CD4-positive, alpha-beta T cell (primary cell): ENCODE data around the gene PPP1R1A. TPM values are rescaled to one million over a fixed set of nuclear protein-coding genes. Genes with fewer than 3 reads are reported as not detected.

Experiments used
- ATAC-seq: fragments of 200-7000 bp; cut with Tn5 transposase; one replicate; pipeline ENCODE4 v1.10.0; 2022; ENCODE audit warnings: mild to moderate bottlenecking; ENCODE audit not compliant: poor library complexity
- CTCF ChIA-PET: fragments of 350-600 bp; sonication (Branson Sonifier 250); formaldehyde crosslinking; loops from one replicate; lab custom pipeline; 2021; ENCODE audit warnings: antibody characterized with exemption, inconsistent platforms; lab: Charles Lee
- POLR2A ChIA-PET: fragments of 350-600 bp; sonication (Branson Sonifier 250); formaldehyde crosslinking; loops from one replicate; lab custom pipeline; 2021; ENCODE audit warnings: antibody characterized with exemption, inconsistent platforms; lab: Charles Lee
- DNase-seq, 14 experiments: peaks; one replicate each; pipeline ENCODE4 v3.0.0-alpha.2; 2013 to 2020; ENCODE audit warnings: mixed read lengths in 2 of 14
- H3K27ac ChIP-seq, 2 donors: one replicate each; pipeline versions ENCODE4 v1.5.1 to v1.7.0; 2013; ENCODE audit warnings: low read length in 2 of 2, low read depth in 1 of 2, mild to moderate bottlenecking in 1 of 2
- H3K27me3 ChIP-seq, 2 experiments: 1 replicate in 1 of 2; 2 replicates in 1 of 2; pipeline versions ENCODE4 v1.6.1 to v1.7.0; 2013; ENCODE audit warnings: low read length in 2 of 2, control low read depth in 1 of 2, mild to moderate bottlenecking in 1 of 2, moderate library complexity in 1 of 2; ENCODE audit not compliant: insufficient read depth in 2 of 2, control insufficient read depth in 1 of 2
- H3K36me3 ChIP-seq: one replicate; pipeline ENCODE4 v1.6.1; 2013; ENCODE audit warnings: low read length, control low read depth; ENCODE audit not compliant: insufficient read depth
- H3K4me1 ChIP-seq: one replicate; pipeline ENCODE4 v1.6.1; 2013; ENCODE audit warnings: low read length, control low read depth; ENCODE audit not compliant: insufficient read depth
- H3K4me3 ChIP-seq: one replicate; pipeline ENCODE4 v1.5.1; 2013; ENCODE audit warnings: mild to moderate bottlenecking, low read length, moderate library complexity
- H3K9me3 ChIP-seq, 2 experiments: 1 replicate in 1 of 2; 2 replicates in 1 of 2; pipeline versions ENCODE4 v1.6.1 to v1.7.0; 2013; ENCODE audit warnings: low read length in 2 of 2, mild to moderate bottlenecking in 2 of 2, control low read depth in 1 of 2, moderate library complexity in 1 of 2; ENCODE audit not compliant: control insufficient read depth in 1 of 2, insufficient read depth in 1 of 2
- H3K27ac Mint-ChIP-seq: one replicate; pipeline ENCODE4 v1.8.0; 2020; ENCODE audit warnings: mixed read lengths
- H3K27me3 Mint-ChIP-seq: one replicate; pipeline ENCODE4 v1.8.0; 2021; ENCODE audit warnings: mixed read lengths
- H3K36me3 Mint-ChIP-seq: one replicate; pipeline ENCODE4 v1.8.0; 2021; ENCODE audit warnings: low read depth, mixed read lengths
- H3K4me1 Mint-ChIP-seq: one replicate; pipeline ENCODE4 v1.8.0; 2021; ENCODE audit warnings: low read depth, mixed read lengths
- H3K4me3 Mint-ChIP-seq: one replicate; pipeline ENCODE4 v1.8.0; 2020; ENCODE audit warnings: mild to moderate bottlenecking, mixed read lengths
- H3K9me3 Mint-ChIP-seq: one replicate; pipeline ENCODE4 v1.8.0; 2020; ENCODE audit warnings: mixed read lengths
- intact Hi-C, 2 experiments: fragments of 100-400 bp; cut with DNase I in 1 of 2; cut with micrococcal nuclease in 1 of 2; formaldehyde crosslinking; loops; one replicate each; pipeline versions ENCODE4 v1.15.1 to v1.9.0; 2023 to 2025; cut with DNase I, micrococcal nuclease
- total RNA-seq, 174 experiments: library from RNA in 2 of 174; stranded (reverse) in 2 of 174; gene quantifications; one replicate each; pipeline ENCODE4 v1.2.3 and lab custom pipeline; 2021 to 2026
- TF ChIP-seq, protein P1 (sequence below): fragments of 200-600 bp; IDR thresholded peaks from one replicate; pipeline ENCODE4 v1.8.0; 2022; ENCODE audit warnings: antibody characterized with exemption, mild to moderate bottlenecking

The PPP1R1A gene
- total RNA-seq, 2 experiments from 2014 or later: not detected

DNA sequence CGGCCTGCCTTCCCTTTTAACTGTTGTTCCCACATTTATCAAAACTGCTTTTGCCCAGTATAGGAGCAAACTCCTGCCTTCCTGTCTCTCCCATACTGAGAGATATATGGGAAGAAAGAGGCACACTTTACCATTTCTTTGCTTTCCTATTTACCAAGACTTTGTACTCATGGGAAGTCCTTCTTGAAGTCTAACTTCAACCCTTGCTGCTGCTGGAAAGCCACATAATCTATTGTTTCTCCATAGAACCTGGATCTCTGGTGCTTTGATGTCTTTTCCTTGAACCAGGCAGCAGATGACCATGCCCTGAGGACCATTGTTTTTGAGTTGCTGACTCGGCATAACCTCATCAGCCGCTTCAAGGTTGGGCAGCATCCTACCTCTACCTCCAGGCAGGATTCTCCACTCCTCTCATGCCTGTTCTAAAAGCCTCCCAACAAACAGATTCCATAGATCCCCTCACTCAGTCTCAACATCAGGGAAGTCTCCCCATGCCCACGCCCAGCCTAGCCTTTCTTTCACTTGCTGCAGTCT, 18.4 kb downstream of the PPP1R1A start:
- intact Hi-C loops: no loop called here
- H3K9me3 ChIP-seq: no peaks in the 10 kb centered on the region
- peaks cover 17% of the 10 kb centered on the region for H3K36me3 ChIP-seq
- TF ChIP-seq, protein P1, sequence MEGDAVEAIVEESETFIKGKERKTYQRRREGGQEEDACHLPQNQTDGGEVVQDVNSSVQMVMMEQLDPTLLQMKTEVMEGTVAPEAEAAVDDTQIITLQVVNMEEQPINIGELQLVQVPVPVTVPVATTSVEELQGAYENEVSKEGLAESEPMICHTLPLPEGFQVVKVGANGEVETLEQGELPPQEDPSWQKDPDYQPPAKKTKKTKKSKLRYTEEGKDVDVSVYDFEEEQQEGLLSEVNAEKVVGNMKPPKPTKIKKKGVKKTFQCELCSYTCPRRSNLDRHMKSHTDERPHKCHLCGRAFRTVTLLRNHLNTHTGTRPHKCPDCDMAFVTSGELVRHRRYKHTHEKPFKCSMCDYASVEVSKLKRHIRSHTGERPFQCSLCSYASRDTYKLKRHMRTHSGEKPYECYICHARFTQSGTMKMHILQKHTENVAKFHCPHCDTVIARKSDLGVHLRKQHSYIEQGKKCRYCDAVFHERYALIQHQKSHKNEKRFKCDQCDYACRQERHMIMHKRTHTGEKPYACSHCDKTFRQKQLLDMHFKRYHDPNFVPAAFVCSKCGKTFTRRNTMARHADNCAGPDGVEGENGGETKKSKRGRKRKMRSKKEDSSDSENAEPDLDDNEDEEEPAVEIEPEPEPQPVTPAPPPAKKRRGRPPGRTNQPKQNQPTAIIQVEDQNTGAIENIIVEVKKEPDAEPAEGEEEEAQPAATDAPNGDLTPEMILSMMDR: no peak
- no peaks in the 10 kb centered on the region for H3K4me1 ChIP-seq
- Mint-ChIP-seq H3K4me1 (no peaks in the 10 kb centered on the region), H3K27me3 (no peaks in the 10 kb centered on the region), H3K9me3 (no peaks in the 10 kb centered on the region), H3K36me3 (peaks cover 55% of the 10 kb centered on the region), H3K4me3 (no peak overlapping the region), H3K27ac (no peak overlapping the region)
- ATAC-seq: no peak
- DNase-seq: no peak
- ChIA-PET POLR2A (no interaction called here), CTCF (interaction anchor here (1.8 kb wide), 1 partner anchor 10 kb away, joined by 4 read pairs; no protein-coding TSS in a partner anchor)
- no peak overlapping the region for H3K27ac ChIP-seq
- H3K27me3 ChIP-seq: no peaks in the 10 kb centered on the region
- H3K4me3 ChIP-seq: no peak overlapping the region

DNA sequence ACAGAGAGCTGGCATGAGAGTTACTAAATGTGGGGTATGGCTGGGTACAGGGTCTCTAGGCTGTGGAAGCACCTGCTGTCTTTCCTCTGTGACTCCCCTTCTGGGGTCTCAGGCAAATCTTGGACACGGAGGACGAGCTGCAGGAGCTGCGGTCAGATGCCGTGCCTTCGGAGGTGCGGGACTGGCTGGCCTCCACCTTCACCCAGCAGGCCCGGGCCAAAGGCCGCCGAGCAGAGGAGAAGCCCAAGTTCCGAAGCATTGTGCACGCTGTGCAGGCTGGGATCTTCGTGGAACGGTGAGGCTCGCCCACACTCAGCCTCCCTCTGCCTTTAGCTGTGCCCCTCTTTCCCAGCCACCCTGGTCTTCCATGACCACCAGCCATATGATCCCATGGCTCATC, 19.4 kb downstream of the PPP1R1A start:
- H3K4me1 Mint-ChIP-seq: no peaks in the 10 kb centered on the region
- no peaks in the 10 kb centered on the region for H3K27me3 ChIP-seq
- ATAC-seq (no peak), DNase-seq (no peak)
- ChIA-PET POLR2A (no interaction called here), CTCF (no interaction called here)
- TF ChIP-seq, protein P1: no peak
- no peaks in the 10 kb centered on the region for H3K27me3 Mint-ChIP-seq
- H3K9me3 Mint-ChIP-seq: no peaks in the 10 kb centered on the region
- no peaks in the 10 kb centered on the region for H3K9me3 ChIP-seq
- peaks cover 50% of the 10 kb centered on the region for H3K36me3 Mint-ChIP-seq
- H3K36me3 ChIP-seq: peaks cover 17% of the 10 kb centered on the region
- no peak overlapping the region for H3K4me3 Mint-ChIP-seq
- no peaks in the 10 kb centered on the region for H3K4me1 ChIP-seq
- intact Hi-C loops: no loop called here
- no peak overlapping the region for H3K27ac ChIP-seq
- no peak overlapping the region for H3K27ac Mint-ChIP-seq
- no peak overlapping the region for H3K4me3 ChIP-seq

DNA sequence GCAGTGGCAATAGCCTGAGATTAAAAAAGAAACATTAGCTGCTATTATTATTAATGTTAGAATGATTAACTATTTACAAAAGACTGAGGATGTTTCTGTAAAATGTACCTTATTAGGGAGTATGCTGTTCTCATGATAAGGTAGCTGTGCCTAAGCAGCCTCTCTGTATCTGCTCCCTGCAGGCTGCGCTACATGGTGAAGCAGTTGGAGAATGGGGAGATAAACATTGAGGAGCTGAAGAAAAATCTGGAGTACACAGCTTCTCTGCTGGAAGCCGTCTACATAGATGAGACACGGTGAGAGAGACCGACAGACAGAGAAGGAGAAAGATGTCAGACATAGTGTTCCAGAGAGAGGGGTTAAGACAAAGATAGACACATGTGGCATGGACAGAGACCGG, 21.7 kb downstream of the PPP1R1A start:
- H3K36me3 Mint-ChIP-seq: peaks cover 30% of the 10 kb centered on the region
- TF ChIP-seq, protein P1: no peak
- DNase-seq: no peak
- no peak for ATAC-seq
- H3K27me3 Mint-ChIP-seq: no peaks in the 10 kb centered on the region
- Histone ChIP-seq H3K4me3 (no peak overlapping the region), H3K27me3 (no peaks in the 10 kb centered on the region), H3K36me3 (peaks cover 5% of the 10 kb centered on the region), H3K4me1 (no peaks in the 10 kb centered on the region), H3K9me3 (no peaks in the 10 kb centered on the region), H3K27ac (no peak overlapping the region)
- H3K9me3 Mint-ChIP-seq: no peaks in the 10 kb centered on the region
- H3K4me3 Mint-ChIP-seq: no peak overlapping the region
- CTCF ChIA-PET: interaction anchor here (0.5 to 1.7 kb wide), 3 partner anchors 13 to 1499 kb away, joined by 3 to 8 read pairs (median 5); no protein-coding TSS in a partner anchor
- peaks cover 14% of the 10 kb centered on the region for H3K4me1 Mint-ChIP-seq
- intact Hi-C loops: no loop called here
- POLR2A ChIA-PET: no interaction called here
- H3K27ac Mint-ChIP-seq: no peak overlapping the region
